Measurements from ENCODE around the gene PHF11.

Gene PHF11

DNA sequence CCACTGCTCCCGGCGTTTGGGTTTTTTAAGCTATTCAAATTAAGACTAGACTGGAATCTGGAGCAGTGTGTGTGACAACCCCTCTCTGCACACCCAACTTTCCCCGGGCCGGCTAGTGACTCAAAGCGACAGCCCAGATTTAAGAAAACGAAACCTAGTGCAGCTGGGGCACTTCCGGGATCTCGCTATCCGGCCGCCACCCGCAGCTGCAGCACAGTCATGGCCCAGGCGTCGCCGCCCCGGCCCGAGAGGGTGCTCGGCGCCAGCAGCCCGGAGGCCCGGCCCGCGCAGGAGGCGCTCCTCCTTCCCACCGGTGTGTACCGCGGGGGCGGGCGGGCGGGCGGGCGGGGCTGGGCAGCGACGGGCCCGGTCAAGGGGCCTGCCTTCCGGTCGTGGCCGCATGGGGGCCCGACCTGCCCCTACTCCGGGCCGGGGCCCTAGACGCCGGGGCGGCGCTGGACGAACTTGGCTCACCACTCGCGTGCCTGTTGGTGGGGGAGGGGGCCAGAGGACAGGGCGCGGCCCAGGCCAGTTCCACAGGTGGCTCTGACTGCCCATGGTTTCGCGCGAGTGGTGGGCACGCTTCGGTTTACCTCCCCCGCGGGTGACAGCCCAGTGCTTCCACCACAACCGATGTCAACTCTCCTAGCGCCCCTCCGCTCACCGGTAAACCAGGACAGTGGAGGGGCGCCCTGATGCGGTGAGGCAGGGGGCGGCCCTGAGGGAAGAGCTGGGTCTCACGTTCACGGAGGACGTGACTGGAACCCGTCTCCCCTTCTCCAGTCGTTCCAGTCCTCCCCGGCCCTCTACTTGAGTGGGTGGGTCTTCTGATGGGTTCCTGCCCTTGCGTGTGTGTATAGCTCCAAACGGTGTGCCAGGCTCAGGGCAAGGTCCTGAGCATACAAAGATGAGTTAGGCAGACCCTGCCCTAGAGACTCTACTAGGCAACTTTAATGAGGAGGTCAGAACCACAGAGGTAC, at the start of gene PHF11:
PHF11 (plus strand) TSS at position 171 of the 980 bp plus-strand sequence; CDS start at position 220, 49 bp downstream.
- Histone ChIP-seq H3K9ac (peak within 1 kb of the TSS; percentile 84), H3K36me3 (ENCODE audit: insufficient read depth) (no peaks in the 10 kb centered on the region), H3K27ac (peak within 1 kb of the TSS; percentile 94), H3K4me3 (IDR thresholded peaks at IDR 0.05; ENCODE audit: insufficient read depth, low read depth, low read length) (no peak within 1 kb of the TSS), H3K4me1 (ENCODE audit: low read depth, poor library complexity, severe bottlenecking) (peaks cover 23% of the 10 kb centered on the region), H3K27me3 (ENCODE audit: insufficient read depth, low read depth) (no peaks in the 10 kb centered on the region), H2AFZ (ENCODE audit: low read depth) (peak within 1 kb of the TSS; percentile 85), H3K79me2 (ENCODE audit: insufficient read depth, low read depth) (no peaks in the 10 kb centered on the region), H3K4me2 (peak within 1 kb of the TSS; percentile 89), H4K20me1 (ENCODE audit: insufficient read depth) (no peaks in the 10 kb centered on the region)
- no peak for TF ChIP-seq CTCF (conservative IDR thresholded peaks at IDR 0.05; ENCODE audit: low read depth, low read length)

DNA sequence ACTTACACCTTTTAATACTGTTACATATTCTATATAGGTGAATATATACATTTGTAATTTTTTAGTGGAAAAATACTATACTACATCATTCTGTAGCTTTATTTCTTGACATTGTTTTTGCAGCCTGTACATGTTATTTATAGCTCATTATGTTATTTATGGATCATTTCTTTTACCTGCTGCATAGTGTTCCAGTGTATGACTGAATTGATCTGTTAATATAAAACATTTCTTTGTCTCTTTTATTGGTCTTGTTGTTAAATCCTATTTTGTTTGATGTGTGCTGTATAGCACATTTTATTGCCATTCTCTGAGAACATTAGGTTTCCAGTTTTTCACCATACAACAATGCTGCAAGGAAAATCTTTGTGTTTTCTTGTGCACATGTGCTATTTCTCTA, 49.3 kb upstream of the PHF11 start:
- Histone ChIP-seq H3K27me3 (ENCODE audit: insufficient read depth, low read depth) (no peaks in the 10 kb centered on the region), H3K4me1 (ENCODE audit: low read depth, poor library complexity, severe bottlenecking) (peaks cover 36% of the 10 kb centered on the region), H2AFZ (ENCODE audit: low read depth) (no peak overlapping the region; the same call in 1 of the 2 replicates), H3K4me3 (IDR thresholded peaks at IDR 0.05; ENCODE audit: insufficient read depth, low read depth, low read length) (no peak overlapping the region), H3K36me3 (ENCODE audit: insufficient read depth) (no peaks in the 10 kb centered on the region), H3K9ac (peak overlapping the region; percentile 74; the same call in 1 of the 2 replicates), H3K4me2 (peak overlapping the region; percentile 29), H3K27ac (peak overlapping the region; percentile 86), H3K79me2 (ENCODE audit: insufficient read depth, low read depth) (peaks cover 20% of the 10 kb centered on the region; the same call in 1 of the 2 replicates), H4K20me1 (ENCODE audit: insufficient read depth) (no peaks in the 10 kb centered on the region)
- TF ChIP-seq CTCF (conservative IDR thresholded peaks at IDR 0.05; ENCODE audit: low read depth, low read length) = no peak

GRCh38 chr13:49448753-49449152, 47.0 kb upstream of the PHF11 start:
- H3K36me3 ChIP-seq (ENCODE audit: insufficient read depth) = no peaks in the 10 kb centered on the region
- H3K27me3 ChIP-seq (ENCODE audit: insufficient read depth, low read depth) = no peaks in the 10 kb centered on the region
- H3K27ac ChIP-seq = no peak overlapping the region
- peaks cover 20% of the 10 kb centered on the region; the same call in 1 of the 2 replicates for H3K79me2 ChIP-seq (ENCODE audit: insufficient read depth, low read depth)
- TF ChIP-seq CTCF (conservative IDR thresholded peaks at IDR 0.05; ENCODE audit: low read depth, low read length) = no peak
- H2AFZ ChIP-seq (ENCODE audit: low read depth) = no peak overlapping the region
- peaks cover 51% of the 10 kb centered on the region for H3K4me1 ChIP-seq (ENCODE audit: low read depth, poor library complexity, severe bottlenecking)
- H3K4me3 ChIP-seq (IDR thresholded peaks at IDR 0.05; ENCODE audit: insufficient read depth, low read depth, low read length) = no peak overlapping the region
- H3K4me2 ChIP-seq = no peak overlapping the region
- no peak overlapping the region for H3K9ac ChIP-seq
- H4K20me1 ChIP-seq (ENCODE audit: insufficient read depth) = no peaks in the 10 kb centered on the region

- Histone ChIP-seq H2AFZ (ENCODE audit: low read depth) (no peak overlapping the region), H3K4me1 (ENCODE audit: low read depth, poor library complexity, severe bottlenecking) (peaks cover 66% of the 10 kb centered on the region), H3K4me2 (no peak overlapping the region), H3K27ac (no peak overlapping the region), H3K36me3 (ENCODE audit: insufficient read depth) (no peaks in the 10 kb centered on the region), H3K4me3 (IDR thresholded peaks at IDR 0.05; ENCODE audit: insufficient read depth, low read depth, low read length) (no peak overlapping the region), H3K79me2 (ENCODE audit: insufficient read depth, low read depth) (peaks cover 20% of the 10 kb centered on the region; the same call in 1 of the 2 replicates), H3K27me3 (ENCODE audit: insufficient read depth, low read depth) (no peaks in the 10 kb centered on the region), H4K20me1 (ENCODE audit: insufficient read depth) (no peaks in the 10 kb centered on the region), H3K9ac (no peak overlapping the region)
- TF ChIP-seq CTCF (conservative IDR thresholded peaks at IDR 0.05; ENCODE audit: low read depth, low read length) = no peak
Measured at GRCh38 chr13:49450105-49450819, 45.5 kb upstream of the PHF11 start.
